T-helper 17 cell (primary cell): ENCODE measurements around the gene SGSM2. TPM values are rescaled to one million over a fixed set of nuclear protein-coding genes. Genes with fewer than 3 reads are reported as not detected.

Source experiments
- ATAC-seq: fragments of 150-1000 bp; cut with Tn5 transposase; 2 replicates; pipeline ENCODE4 v1.10.0; 2021; ENCODE audit warnings: mild to moderate bottlenecking, moderate library complexity
- DNase-seq, 3 donors: peaks; one replicate each; pipeline versions ENCODE4 v3.0.0 to v3.0.0-alpha.2; 2020 to 2021
- H3K9me3 ChIP-seq: one replicate; pipeline ENCODE4 v1.7.0; 2013; ENCODE audit warnings: low read length, mild to moderate bottlenecking; ENCODE audit not compliant: control insufficient read depth, poor library complexity, severe bottlenecking
- H3K27ac Mint-ChIP-seq: one replicate; pipeline ENCODE4 v1.8.0; 2022; ENCODE audit warnings: mild to moderate bottlenecking, moderate library complexity, mixed read lengths
- H3K27me3 Mint-ChIP-seq: one replicate; pipeline ENCODE4 v1.8.0; 2022; ENCODE audit warnings: mixed read lengths
- H3K36me3 Mint-ChIP-seq: one replicate; pipeline ENCODE4 v1.8.0; 2022; ENCODE audit warnings: low read depth, mixed read lengths
- H3K4me1 Mint-ChIP-seq: one replicate; pipeline ENCODE4 v1.8.0; 2022; ENCODE audit warnings: mild to moderate bottlenecking, mixed read lengths
- H3K4me3 Mint-ChIP-seq: one replicate; pipeline ENCODE4 v1.8.0; 2022; ENCODE audit warnings: mild to moderate bottlenecking, moderate library complexity, mixed read lengths
- total RNA-seq, 4 donors: library from RNA in 2 of 4; stranded (reverse) in 2 of 4; gene quantifications; one replicate each; pipeline ENCODE4 v1.2.3 and lab custom pipeline; 2022 to 2026

SGSM2 gene, protein sequence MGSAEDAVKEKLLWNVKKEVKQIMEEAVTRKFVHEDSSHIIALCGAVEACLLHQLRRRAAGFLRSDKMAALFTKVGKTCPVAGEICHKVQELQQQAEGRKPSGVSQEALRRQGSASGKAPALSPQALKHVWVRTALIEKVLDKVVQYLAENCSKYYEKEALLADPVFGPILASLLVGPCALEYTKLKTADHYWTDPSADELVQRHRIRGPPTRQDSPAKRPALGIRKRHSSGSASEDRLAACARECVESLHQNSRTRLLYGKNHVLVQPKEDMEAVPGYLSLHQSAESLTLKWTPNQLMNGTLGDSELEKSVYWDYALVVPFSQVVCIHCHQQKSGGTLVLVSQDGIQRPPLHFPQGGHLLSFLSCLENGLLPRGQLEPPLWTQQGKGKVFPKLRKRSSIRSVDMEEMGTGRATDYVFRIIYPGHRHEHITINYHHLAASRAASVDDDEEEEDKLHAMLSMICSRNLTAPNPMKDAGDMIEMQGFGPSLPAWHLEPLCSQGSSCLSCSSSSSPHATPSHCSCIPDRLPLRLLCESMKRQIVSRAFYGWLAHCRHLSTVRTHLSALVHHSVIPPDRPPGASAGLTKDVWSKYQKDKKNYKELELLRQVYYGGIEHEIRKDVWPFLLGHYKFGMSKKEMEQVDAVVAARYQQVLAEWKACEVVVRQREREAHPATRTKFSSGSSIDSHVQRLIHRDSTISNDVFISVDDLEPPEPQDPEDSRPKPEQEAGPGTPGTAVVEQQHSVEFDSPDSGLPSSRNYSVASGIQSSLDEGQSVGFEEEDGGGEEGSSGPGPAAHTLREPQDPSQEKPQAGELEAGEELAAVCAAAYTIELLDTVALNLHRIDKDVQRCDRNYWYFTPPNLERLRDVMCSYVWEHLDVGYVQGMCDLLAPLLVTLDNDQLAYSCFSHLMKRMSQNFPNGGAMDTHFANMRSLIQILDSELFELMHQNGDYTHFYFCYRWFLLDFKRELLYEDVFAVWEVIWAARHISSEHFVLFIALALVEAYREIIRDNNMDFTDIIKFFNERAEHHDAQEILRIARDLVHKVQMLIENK
- total RNA-seq (100 to 1,000 TPM; 119 to 128 TPM), total RNA-seq (lab: John Stamatoyannopoulos, UW) (190 to 213 reads per million in 2 donors)

DNA sequence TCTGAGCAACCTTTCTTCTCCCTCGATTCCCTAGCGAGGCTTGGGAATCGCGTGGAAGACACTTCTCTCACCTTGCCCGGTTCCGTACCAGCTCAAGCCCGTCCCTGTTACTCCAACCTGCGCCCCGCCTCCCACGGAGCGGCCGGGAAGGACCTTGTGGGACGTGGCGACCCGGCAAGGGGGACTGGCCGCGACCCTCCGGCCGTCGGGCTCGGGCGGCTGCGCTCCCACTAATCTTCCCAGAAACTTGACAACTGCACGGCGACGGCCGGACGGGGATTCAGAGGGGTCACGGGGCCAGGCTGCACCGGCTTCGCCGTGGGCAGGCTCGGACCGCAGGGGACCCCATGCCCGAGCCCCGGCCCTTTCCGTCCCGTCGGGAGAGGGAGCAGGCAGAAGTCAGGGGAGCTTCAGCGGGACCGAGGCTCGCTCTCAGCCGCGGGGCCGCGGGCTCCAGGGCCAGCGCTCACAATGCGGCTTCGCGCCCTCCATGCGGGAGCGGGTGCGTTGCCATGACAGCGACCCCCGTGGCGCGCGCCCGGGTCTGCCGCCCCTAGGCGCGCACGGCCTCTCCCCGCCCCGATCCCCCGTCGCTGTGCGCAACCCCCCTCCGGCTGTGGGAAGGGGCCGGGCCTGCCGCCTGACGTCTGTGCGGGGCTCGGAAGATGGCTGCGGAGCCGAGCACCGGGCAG is at the start of gene SGSM2:
TSS of gene SGSM2 (plus strand) at position 650 of the 692 bp plus-strand sequence. CDS start 188 bp downstream, outside the sequence.
- peaks cover 2% of the 10 kb centered on the region for H3K36me3 Mint-ChIP-seq
- no peaks in the 10 kb centered on the region for H3K27me3 Mint-ChIP-seq

DNA sequence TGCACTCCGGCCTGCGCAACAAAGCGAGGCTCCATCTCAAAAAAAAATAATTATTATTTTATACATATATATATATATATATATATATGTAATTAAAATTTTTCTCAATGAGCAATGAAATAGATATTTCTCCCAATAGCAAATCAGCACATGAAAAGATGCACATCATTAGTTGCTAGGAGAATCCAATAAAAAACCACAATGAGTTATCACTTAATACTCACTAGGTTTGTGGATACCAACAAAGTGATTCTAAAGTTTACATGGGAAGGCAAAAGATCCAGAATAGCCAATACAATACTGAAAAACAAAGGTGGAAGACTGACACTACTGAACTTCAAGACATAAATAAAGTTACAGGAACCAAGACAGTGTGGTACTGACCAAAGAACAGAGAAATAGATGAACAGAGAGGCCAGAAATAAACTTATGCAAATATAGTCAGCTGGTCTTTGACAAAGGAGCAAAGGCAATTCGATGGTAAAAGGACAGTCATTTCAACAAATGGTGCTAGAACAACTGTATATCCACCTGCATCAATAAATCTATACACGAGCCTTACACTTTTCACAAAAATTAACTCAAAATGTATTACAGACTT is 47.3 kb upstream of the SGSM2 start:
- H3K27me3 Mint-ChIP-seq = no peaks in the 10 kb centered on the region
- DNase-seq (no peak), ATAC-seq (no peak)
- no peak overlapping the region for H3K4me3 Mint-ChIP-seq
- no peaks in the 10 kb centered on the region for H3K9me3 ChIP-seq
- peaks cover 18% of the 10 kb centered on the region for H3K4me1 Mint-ChIP-seq
- no peak overlapping the region for H3K27ac Mint-ChIP-seq
- peaks cover 27% of the 10 kb centered on the region for H3K36me3 Mint-ChIP-seq

More for the DNA sequence above, at the start of gene SGSM2:
- Mint-ChIP-seq H3K27ac (peak within 1 kb of the TSS; percentile 98), H3K4me3 (peak within 1 kb of the TSS; percentile 99), H3K4me1 (peaks cover 14% of the 10 kb centered on the region)
- DNase-seq (peak; percentile 63 to 72 (median 72)), ATAC-seq (peak; percentile 75)
- H3K9me3 ChIP-seq = no peaks in the 10 kb centered on the region

DNA sequence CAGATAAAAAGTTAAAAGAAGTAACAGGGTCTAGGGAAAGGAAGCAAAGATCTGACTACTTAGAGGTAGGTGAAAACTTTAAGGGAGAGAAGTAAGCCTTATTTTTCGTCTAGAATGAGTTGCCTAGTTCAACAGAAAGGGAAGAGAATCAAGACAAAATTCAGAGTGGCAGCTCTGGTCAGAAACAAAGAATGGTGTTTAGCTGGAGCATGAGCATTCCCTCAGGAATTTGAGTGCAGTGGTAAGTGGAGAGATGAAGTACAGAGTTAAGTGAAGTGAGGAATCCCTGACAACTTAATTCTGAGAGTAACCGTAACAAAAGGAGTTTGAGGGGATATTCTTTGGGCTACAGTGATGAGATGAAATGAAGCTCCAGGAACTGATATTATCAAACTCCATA is 45.2 kb upstream of the SGSM2 start:
- no peak for DNase-seq
- Mint-ChIP-seq H3K27ac (no peak overlapping the region), H3K4me3 (no peak overlapping the region), H3K27me3 (no peaks in the 10 kb centered on the region), H3K36me3 (peaks cover 38% of the 10 kb centered on the region), H3K4me1 (peaks cover 33% of the 10 kb centered on the region)
- H3K9me3 ChIP-seq = no peaks in the 10 kb centered on the region
- no peak for ATAC-seq

DNA sequence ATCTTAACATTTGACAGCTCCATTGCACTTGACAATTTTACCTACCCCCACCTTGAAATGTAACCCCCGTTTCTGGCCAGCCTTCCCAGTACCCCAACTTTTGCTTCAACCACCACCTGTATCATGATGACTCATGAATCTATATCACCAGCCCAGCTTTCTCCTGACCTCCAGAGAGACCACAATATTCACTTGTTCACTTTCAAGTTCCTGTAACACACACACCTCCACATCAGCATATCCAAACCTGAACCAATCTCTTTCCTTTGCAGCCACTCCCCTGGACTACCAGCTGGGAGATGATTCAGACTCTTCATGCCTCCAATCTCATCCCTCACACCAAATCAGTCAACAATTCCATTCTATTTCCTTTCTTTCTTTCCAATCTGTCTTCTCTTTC is 41.7 kb upstream of the SGSM2 start:
- H3K4me3 Mint-ChIP-seq = peak overlapping the region; percentile 49
- ATAC-seq (no peak), DNase-seq (no peak)
- H3K9me3 ChIP-seq = no peaks in the 10 kb centered on the region
- peaks cover 40% of the 10 kb centered on the region for H3K36me3 Mint-ChIP-seq
- H3K4me1 Mint-ChIP-seq = peaks cover 45% of the 10 kb centered on the region
- no peaks in the 10 kb centered on the region for H3K27me3 Mint-ChIP-seq
- peak overlapping the region; percentile 82 for H3K27ac Mint-ChIP-seq

DNA sequence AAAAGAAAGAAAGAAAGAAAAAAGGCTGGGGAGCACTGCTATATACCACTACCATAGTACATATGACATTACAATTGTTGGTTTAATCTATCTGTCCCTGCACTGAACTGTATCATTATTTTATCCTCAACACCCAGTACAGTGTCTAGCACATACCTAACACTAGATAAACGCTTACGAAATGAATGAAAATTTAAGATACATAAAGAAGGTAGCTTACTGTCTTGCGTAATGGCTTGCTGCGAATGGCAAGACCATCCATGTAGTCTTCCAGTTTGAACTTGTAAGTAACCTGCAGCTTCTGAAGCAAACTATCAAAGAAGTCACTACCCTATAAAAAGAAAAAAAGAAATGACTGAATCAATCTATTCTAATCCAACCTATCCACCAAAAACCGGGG is 40.3 kb upstream of the SGSM2 start:
- Mint-ChIP-seq H3K36me3 (peaks cover 32% of the 10 kb centered on the region), H3K27ac (peak overlapping the region; percentile 79), H3K27me3 (no peaks in the 10 kb centered on the region), H3K4me1 (peaks cover 50% of the 10 kb centered on the region), H3K4me3 (no peak overlapping the region)
- H3K9me3 ChIP-seq = no peaks in the 10 kb centered on the region
- DNase-seq (no peak), ATAC-seq (no peak)

DNA sequence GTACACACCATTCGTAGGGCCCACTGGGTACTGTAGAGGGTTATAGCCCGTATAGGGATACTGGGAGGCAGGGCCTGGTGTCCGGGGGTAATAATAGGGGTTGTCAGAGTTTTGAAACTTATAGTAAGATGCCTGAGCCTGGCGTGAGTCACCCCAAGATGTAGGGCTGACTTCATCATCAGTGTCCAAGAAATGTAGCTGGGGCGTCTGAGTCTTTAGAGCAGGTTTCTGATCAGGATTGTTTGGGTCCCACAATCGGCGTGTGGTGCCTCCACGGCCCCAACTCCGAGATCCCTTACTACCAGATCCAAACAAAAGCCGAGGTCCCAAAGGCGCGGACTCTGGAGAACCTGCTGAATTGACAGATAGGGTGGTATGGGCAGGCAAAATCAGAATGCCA is 38.2 kb upstream of the SGSM2 start:
- Mint-ChIP-seq H3K4me3 (no peak overlapping the region), H3K4me1 (peaks cover 43% of the 10 kb centered on the region), H3K36me3 (peaks cover 25% of the 10 kb centered on the region), H3K27me3 (no peaks in the 10 kb centered on the region), H3K27ac (no peak overlapping the region)
- ATAC-seq (no peak), DNase-seq (no peak)
- H3K9me3 ChIP-seq = no peaks in the 10 kb centered on the region

DNA sequence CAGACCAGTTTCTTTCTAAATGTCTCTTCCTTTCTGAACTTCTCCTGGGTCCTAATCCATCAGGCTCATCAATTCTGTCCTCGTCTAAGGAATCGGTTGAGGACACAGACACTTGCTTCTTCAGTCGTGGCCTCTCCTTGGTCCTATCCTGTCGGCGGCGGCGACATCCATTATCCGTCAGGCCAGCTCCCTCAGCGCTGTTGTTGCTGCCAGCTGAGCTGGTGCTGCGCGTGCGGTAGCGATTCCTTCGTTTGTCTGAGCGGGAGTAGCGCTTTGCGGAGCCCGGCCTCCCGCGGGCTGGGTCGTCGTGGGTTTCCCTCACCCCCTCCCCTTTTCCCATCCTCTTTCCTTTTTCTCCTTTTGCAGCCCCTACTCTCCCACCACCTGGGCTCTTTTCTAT is 37.5 kb upstream of the SGSM2 start:
- no peaks in the 10 kb centered on the region for H3K9me3 ChIP-seq
- H3K4me3 Mint-ChIP-seq = no peak overlapping the region
- H3K36me3 Mint-ChIP-seq = peaks cover 21% of the 10 kb centered on the region
- peaks cover 37% of the 10 kb centered on the region for H3K4me1 Mint-ChIP-seq
- H3K27ac Mint-ChIP-seq = no peak overlapping the region
- DNase-seq (no peak), ATAC-seq (no peak)
- H3K27me3 Mint-ChIP-seq = no peaks in the 10 kb centered on the region

DNA sequence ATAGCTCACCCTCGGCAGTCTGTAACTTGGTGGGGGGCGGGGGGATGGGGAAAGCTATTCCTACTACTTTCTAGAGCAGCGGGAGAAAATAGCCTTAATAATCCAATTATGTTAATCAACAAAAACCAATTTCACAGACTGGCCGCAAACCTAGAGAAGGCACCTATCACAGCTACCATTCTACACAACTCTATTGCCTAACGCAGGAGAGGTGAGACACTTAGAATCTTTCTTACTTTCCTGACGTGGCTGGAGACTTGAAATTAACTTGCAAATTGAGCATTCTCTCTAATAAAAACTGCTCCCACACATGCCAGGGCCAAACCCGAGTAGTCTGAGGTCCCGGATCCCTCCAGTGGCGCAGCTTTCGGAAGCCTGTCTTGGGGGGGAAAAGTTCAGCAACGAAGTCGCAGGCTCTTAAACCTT is 34.5 kb upstream of the SGSM2 start:
- H3K4me1 Mint-ChIP-seq = peaks cover 30% of the 10 kb centered on the region
- H3K4me3 Mint-ChIP-seq = peak overlapping the region; percentile 90
- ATAC-seq (peak; percentile 0), DNase-seq (no peak)
- no peaks in the 10 kb centered on the region for H3K27me3 Mint-ChIP-seq
- no peaks in the 10 kb centered on the region for H3K9me3 ChIP-seq
- peak overlapping the region; percentile 62 for H3K27ac Mint-ChIP-seq
- peaks cover 6% of the 10 kb centered on the region for H3K36me3 Mint-ChIP-seq

DNA sequence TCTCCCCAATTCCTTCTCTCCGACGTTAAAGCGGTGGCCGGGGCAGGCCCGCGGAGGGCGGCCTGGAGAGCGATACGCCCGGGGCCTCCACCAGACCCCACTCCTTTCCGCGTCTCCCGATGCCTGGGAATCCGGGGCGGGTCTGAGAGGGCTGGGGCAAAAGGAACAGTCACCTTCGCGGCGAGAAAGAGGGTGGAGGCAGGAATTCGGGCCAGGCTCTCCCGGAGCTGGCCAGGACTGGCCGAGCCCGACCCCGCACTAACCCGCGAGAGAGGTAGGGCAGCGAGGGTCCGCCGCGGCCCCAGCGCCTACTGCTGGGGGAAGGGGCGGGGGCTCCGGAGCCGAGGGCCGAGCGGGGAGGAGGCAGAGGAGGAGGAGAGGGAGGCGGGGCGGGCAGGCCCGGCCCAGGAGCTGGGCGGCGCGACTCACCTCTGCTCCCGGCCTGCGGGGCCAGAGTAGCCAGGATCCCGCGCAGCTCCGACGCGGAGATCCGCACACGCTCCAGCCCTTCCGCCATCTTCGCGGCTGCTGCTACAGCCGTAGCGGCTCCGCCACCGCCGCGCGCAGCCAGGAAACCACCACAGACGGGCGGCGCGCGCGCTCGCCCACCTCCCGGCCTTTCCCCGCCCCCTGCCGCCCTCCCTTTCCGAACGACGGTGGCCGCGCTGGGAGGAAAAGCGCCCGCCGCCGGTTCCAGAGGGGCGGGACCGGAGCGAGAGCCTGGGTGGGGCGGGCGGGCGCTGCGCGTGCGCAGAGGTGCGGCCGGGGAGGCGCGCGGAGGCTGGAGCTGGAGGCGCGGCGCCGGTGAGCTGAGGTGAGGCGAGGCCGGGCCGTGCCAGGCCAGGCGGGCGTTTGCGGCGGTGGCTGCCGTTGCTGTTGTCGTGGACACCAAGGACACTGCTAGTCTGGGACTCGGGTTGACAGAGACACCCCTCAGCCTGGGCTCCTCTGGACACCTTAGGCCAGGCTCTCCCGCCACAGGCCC is 33.8 kb upstream of the SGSM2 start, which contains the start of the genes SMG6 and SRR:
TSS of gene SMG6 (minus strand) at position 582 of the 985 bp plus-strand sequence. CDS start at position 517, 65 bp downstream.
TSS of gene SRR (plus strand) at position 747 of the 985 bp plus-strand sequence. CDS start 11,611 bp downstream, outside the sequence.
- ATAC-seq (peak; percentile 89), DNase-seq (peak; percentile 89 to 97 (median 96))
- H3K4me3 Mint-ChIP-seq = peak within 1 kb of the TSS; percentile 90
- peaks cover 32% of the 10 kb centered on the region for H3K4me1 Mint-ChIP-seq
- H3K27ac Mint-ChIP-seq = peak within 1 kb of the TSS; percentile 62
- no peaks in the 10 kb centered on the region for H3K27me3 Mint-ChIP-seq
- H3K9me3 ChIP-seq = no peaks in the 10 kb centered on the region
- H3K36me3 Mint-ChIP-seq = peaks cover 6% of the 10 kb centered on the region

DNA sequence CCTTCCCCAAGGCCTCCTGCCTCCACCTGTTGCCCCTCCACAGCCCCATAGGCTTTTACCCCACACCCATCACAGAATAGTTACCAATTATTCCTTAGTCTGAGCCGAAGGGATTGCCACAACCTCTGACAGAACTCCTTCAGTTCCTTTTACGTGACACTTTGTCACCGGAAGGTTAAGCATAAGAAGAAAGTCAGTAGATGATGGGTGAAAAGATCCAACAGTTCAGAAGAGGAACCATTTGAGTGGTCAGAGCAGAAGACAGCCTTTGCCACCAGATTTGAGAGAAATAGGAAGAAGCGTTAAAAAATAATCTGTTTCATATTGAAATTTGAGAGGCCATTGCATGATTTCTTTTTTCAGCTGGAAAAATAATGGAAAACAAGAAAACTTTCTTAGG is 32.4 kb upstream of the SGSM2 start:
- no peaks in the 10 kb centered on the region for H3K9me3 ChIP-seq
- Mint-ChIP-seq H3K36me3 (peaks cover 6% of the 10 kb centered on the region), H3K4me1 (peaks cover 33% of the 10 kb centered on the region), H3K27ac (peak overlapping the region; percentile 8), H3K4me3 (peak overlapping the region; percentile 68), H3K27me3 (no peaks in the 10 kb centered on the region)
- DNase-seq (no peak), ATAC-seq (no peak)

DNA sequence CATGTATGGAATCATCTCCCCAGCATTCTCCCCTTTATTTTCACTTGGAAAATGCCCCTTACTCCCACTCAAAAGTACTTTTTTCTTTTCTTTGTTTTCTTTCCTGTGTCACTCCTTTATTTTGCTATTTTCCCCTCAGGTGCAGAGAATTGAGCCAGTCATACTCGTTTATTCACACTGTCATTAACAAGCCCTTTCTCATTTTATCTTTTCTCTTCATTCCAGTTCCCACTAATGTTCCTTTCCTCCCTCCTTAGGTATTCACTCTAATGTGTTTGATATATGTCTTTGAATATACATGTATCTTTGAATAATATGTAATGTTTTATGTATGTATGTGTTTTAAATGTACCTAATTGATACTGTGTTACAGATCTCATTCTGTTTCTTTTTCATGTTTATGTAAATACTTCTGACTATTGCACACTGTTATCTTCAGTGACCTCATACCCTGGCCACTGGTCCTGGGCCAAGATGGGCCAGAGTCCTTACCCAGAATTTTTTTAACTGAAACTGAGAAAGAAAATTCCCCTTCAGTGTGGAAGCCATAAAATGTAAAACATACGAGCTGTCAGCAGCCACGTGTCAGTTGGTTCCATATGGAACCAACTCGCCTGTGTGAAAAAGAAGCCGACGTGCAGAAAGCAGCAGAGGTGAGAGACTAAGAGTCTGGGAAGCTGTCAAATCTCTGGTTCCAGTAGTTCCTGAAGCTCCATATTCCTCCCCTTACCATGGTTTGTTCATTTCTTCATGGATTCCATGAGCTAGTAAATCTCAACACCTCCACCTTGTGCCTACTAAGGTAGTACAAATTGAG is 27.8 kb upstream of the SGSM2 start:
- Mint-ChIP-seq H3K27ac (no peak overlapping the region), H3K36me3 (no peaks in the 10 kb centered on the region), H3K4me3 (no peak overlapping the region), H3K4me1 (peaks cover 22% of the 10 kb centered on the region), H3K27me3 (no peaks in the 10 kb centered on the region)
- DNase-seq (no peak), ATAC-seq (no peak)
- H3K9me3 ChIP-seq = no peaks in the 10 kb centered on the region
